Measurements from ENCODE around the gene U2AF2. TPM values are rescaled to one million over a fixed set of nuclear protein-coding genes. Genes with fewer than 3 reads are reported as not detected.

U2AF2 gene
- total RNA-seq, 1 experiment from 2014 or later: 321 TPM

- Histone ChIP-seq H3K18ac (ENCODE audit: insufficient read length, low read depth, low read length) (peak overlapping the region; percentile 77), H3K4me2 (ENCODE audit: insufficient read depth, insufficient read length, low read length) (peak overlapping the region; percentile 98), H4K5ac (ENCODE audit: insufficient read length, low read depth, low read length) (peak overlapping the region; percentile 86), H3K23ac (ENCODE audit: insufficient read length, low read depth, low read length) (no peak overlapping the region), H3K9ac (ENCODE audit: extremely low read depth, insufficient read length, low read length) (peak overlapping the region; percentile 98), H4K91ac (ENCODE audit: insufficient read length, low read depth, low read length) (no peak overlapping the region), H3K9me3 (ENCODE audit: control insufficient read depth, low read depth, low read length) (no peaks in the 10 kb centered on the region), H3K4me1 (ENCODE audit: insufficient read depth, low read length) (peaks cover 7% of the 10 kb centered on the region; the same call in 1 of the 2 replicates), H4K8ac (replicated peaks; ENCODE audit: insufficient read length, low read depth, low read length) (no peak overlapping the region), H2BK120ac (ENCODE audit: low read depth, low read length, poor library complexity, severe bottlenecking) (no peak overlapping the region), H2BK5ac (ENCODE audit: insufficient read length, low read length) (peak overlapping the region; percentile 82), H3K56ac (ENCODE audit: insufficient read length, low read depth, low read length) (peak overlapping the region; percentile 67), H4K20me1 (ENCODE audit: control insufficient read depth, insufficient read depth, insufficient read length) (peaks cover 5% of the 10 kb centered on the region), H3T11ph (ENCODE audit: low read length) (no peak overlapping the region), H2BK15ac (ENCODE audit: low read depth, low read length) (no peak overlapping the region), H3K4ac (ENCODE audit: low read depth, low read length) (no peak overlapping the region; the same call in 1 of the 2 replicates), H3K23me2 (ENCODE audit: insufficient read length, low read depth, low read length, poor library complexity, severe bottlenecking) (peaks cover 22% of the 10 kb centered on the region), H3K79me1 (ENCODE audit: insufficient read depth, low read depth, low read length, poor library complexity, severe bottlenecking) (no peaks in the 10 kb centered on the region), H3K27ac (ENCODE audit: insufficient read length, low read depth, low read length) (peak overlapping the region; percentile 53), H2AFZ (ENCODE audit: low read length) (no peak overlapping the region), H2BK20ac (ENCODE audit: low read depth, low read length, poor library complexity, severe bottlenecking) (no peak overlapping the region), H3K79me2 (ENCODE audit: insufficient read depth, low read length) (peaks cover 45% of the 10 kb centered on the region), H2BK12ac (ENCODE audit: insufficient read length, low read depth, low read length) (no peak overlapping the region), H3K14ac (ENCODE audit: insufficient read depth, low read length) (peak overlapping the region; percentile 91), H3K27me3 (ENCODE audit: insufficient read depth, low read length) (no peaks in the 10 kb centered on the region), H2AK5ac (ENCODE audit: insufficient read length, low read length) (no peak overlapping the region)
- Mint-ChIP-seq H3K36me3 (ENCODE audit: insufficient read depth in 1 of 3, low read depth in 3 of 3) (peaks cover 20 to 58% (median 39%) of the 10 kb centered on the region in 3 experiments), H3K9me3 (peaks cover 0 to 3% of the 10 kb centered on the region in 2 experiments; a peak in 3 of 5 replicates), H3K27ac (peak overlapping the region; percentile 95 to 98 (median 98)), H3K27me3 (ENCODE audit: low read depth) (no peaks in the 10 kb centered on the region; the same call in 1 of the 2 replicates), H3K4me3 (peak overlapping the region; percentile 93 to 94), H3K4me1 (peaks cover 27 to 35% of the 10 kb centered on the region in 2 experiments)
- no CpG with 5 or more reads among the region's 19 CpGs for WGBS (ENCODE audit: extremely low coverage, insufficient read length, low lambda C conversion rate)
- no peak for TF ChIP-seq CTCF (conservative IDR thresholded peaks at IDR 0.05)
- DNase-seq: no peak
These were observed 809 bp downstream of the U2AF2 start for GRCh38 chr19:55655648-55656040.
